ENCODE measurements around the gene ATP6V0A4. TPM values are rescaled to one million over a fixed set of nuclear protein-coding genes. Genes with fewer than 3 reads are reported as not detected.

ATP6V0A4 gene
- polyA plus RNA-seq, 1 of the 3 experiments (the other 2 are of a cell fraction), result not detected

DNA sequence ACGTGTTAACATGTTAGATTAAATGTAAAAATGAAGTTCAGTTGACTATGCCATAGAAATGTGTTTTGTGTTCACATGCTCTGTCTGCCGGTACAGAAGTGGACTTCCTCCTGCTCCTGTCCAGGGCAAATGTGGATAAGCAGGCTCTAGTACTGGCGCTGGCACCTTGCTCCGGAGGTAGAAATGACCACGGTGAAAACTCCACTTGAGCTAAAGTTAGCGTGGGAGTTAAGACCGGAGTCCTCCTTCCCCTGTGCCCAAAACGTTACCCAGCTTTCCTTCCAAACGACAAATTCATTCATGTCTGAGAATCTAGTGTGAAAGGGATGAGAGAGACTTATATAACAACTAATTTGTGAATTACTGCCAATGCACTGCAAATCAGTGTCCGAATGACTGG, 35.0 kb upstream of the ATP6V0A4 start:
- whole genome bisulfite sequencing (ENCODE audit: low lambda C conversion rate), result 88% methylated on average over 10 of the region's 10 CpGs
- Histone ChIP-seq H2AFZ (ENCODE audit: low read depth) (no peak overlapping the region), H3K9me2 (no peaks in the 10 kb centered on the region), H3K4me2 (no peak overlapping the region), H4K20me1 (ENCODE audit: insufficient read depth) (no peaks in the 10 kb centered on the region), H3K36me3 (replicated peaks in 1 of 2; ENCODE audit: control insufficient read depth in 1 of 2, insufficient read depth in 2 of 2, low read length in 1 of 2) (peaks cover 11 to 37% of the 10 kb centered on the region in 2 experiments), H3K27ac (ENCODE audit: low read depth in 2 of 2, low read length in 1 of 2) (no peak overlapping the region), H3K27me3 (ENCODE audit: insufficient read depth) (no peaks in the 10 kb centered on the region), H3K9me3 (no peaks in the 10 kb centered on the region), H3K4me1 (ENCODE audit: control insufficient read depth in 1 of 2, insufficient read depth in 2 of 2, low read depth in 1 of 2, low read length in 1 of 2) (no peaks in the 10 kb centered on the region; a peak in 1 of 4 replicates), H3K79me2 (ENCODE audit: insufficient read depth) (no peaks in the 10 kb centered on the region), H3K4me3 (ENCODE audit: low read depth in 2 of 2, low read length in 1 of 2) (no peak overlapping the region), H3K9ac (no peak overlapping the region), H3F3A (replicated peaks; ENCODE audit: insufficient read depth) (no peaks in the 10 kb centered on the region)
- ChIA-PET POLR2A (no interaction called here), CTCF (interaction anchor here (0.8 to 1.6 kb wide), 2 partner anchors 10 to 202 kb away, joined by 3 to 5 read pairs; no protein-coding TSS in a partner anchor)
- no peak for DNase-seq
- TF ChIP-seq, protein P1, sequence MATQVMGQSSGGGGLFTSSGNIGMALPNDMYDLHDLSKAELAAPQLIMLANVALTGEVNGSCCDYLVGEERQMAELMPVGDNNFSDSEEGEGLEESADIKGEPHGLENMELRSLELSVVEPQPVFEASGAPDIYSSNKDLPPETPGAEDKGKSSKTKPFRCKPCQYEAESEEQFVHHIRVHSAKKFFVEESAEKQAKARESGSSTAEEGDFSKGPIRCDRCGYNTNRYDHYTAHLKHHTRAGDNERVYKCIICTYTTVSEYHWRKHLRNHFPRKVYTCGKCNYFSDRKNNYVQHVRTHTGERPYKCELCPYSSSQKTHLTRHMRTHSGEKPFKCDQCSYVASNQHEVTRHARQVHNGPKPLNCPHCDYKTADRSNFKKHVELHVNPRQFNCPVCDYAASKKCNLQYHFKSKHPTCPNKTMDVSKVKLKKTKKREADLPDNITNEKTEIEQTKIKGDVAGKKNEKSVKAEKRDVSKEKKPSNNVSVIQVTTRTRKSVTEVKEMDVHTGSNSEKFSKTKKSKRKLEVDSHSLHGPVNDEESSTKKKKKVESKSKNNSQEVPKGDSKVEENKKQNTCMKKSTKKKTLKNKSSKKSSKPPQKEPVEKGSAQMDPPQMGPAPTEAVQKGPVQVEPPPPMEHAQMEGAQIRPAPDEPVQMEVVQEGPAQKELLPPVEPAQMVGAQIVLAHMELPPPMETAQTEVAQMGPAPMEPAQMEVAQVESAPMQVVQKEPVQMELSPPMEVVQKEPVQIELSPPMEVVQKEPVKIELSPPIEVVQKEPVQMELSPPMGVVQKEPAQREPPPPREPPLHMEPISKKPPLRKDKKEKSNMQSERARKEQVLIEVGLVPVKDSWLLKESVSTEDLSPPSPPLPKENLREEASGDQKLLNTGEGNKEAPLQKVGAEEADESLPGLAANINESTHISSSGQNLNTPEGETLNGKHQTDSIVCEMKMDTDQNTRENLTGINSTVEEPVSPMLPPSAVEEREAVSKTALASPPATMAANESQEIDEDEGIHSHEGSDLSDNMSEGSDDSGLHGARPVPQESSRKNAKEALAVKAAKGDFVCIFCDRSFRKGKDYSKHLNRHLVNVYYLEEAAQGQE (IDR thresholded peaks at IDR 0.05; ENCODE audit: low read depth, low read length), result no peak
- TF ChIP-seq RAD21 (IDR thresholded peaks at IDR 0.05; ENCODE audit: low read length), result no peak
- TF ChIP-seq, protein P2, sequence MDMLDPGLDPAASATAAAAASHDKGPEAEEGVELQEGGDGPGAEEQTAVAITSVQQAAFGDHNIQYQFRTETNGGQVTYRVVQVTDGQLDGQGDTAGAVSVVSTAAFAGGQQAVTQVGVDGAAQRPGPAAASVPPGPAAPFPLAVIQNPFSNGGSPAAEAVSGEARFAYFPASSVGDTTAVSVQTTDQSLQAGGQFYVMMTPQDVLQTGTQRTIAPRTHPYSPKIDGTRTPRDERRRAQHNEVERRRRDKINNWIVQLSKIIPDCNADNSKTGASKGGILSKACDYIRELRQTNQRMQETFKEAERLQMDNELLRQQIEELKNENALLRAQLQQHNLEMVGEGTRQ (IDR thresholded peaks at IDR 0.05; ENCODE audit: borderline replicate concordance, low read depth, low read length), result no peak
- TF ChIP-seq FOSL2 (IDR thresholded peaks at IDR 0.05; ENCODE audit: borderline replicate concordance, low read depth), result no peak
- TF ChIP-seq CHD2 (IDR thresholded peaks at IDR 0.05; ENCODE audit: low read length, partially characterized antibody), result no peak
- TF ChIP-seq RFX5 (IDR thresholded peaks at IDR 0.05; ENCODE audit: low read length), result no peak
- no peak for TF ChIP-seq TAF1 (IDR thresholded peaks at IDR 0.05; ENCODE audit: borderline replicate concordance, low read depth, low read length)
- TF ChIP-seq, protein P3, sequence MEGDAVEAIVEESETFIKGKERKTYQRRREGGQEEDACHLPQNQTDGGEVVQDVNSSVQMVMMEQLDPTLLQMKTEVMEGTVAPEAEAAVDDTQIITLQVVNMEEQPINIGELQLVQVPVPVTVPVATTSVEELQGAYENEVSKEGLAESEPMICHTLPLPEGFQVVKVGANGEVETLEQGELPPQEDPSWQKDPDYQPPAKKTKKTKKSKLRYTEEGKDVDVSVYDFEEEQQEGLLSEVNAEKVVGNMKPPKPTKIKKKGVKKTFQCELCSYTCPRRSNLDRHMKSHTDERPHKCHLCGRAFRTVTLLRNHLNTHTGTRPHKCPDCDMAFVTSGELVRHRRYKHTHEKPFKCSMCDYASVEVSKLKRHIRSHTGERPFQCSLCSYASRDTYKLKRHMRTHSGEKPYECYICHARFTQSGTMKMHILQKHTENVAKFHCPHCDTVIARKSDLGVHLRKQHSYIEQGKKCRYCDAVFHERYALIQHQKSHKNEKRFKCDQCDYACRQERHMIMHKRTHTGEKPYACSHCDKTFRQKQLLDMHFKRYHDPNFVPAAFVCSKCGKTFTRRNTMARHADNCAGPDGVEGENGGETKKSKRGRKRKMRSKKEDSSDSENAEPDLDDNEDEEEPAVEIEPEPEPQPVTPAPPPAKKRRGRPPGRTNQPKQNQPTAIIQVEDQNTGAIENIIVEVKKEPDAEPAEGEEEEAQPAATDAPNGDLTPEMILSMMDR (IDR thresholded peaks at IDR 0.05), result no peak
- no peak for TF ChIP-seq YY1 (IDR thresholded peaks at IDR 0.05; ENCODE audit: low read depth)
- no peak for TF ChIP-seq SMC3 (IDR thresholded peaks at IDR 0.05; ENCODE audit: low read depth, low read length)
- TF ChIP-seq, protein P4, sequence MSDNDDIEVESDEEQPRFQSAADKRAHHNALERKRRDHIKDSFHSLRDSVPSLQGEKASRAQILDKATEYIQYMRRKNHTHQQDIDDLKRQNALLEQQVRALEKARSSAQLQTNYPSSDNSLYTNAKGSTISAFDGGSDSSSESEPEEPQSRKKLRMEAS (IDR thresholded peaks at IDR 0.05; ENCODE audit: low read depth), result no peak
- no peak for TF ChIP-seq TCF12 (IDR thresholded peaks at IDR 0.05)
- TF ChIP-seq GATA2 (CRISPR knock-in tag; IDR thresholded peaks at IDR 0.05), result no peak
- TF ChIP-seq MEF2A (IDR thresholded peaks at IDR 0.05; ENCODE audit: borderline replicate concordance, low read depth), result no peak
- no peak for TF ChIP-seq GABPA (IDR thresholded peaks at IDR 0.05; ENCODE audit: low read depth)
- TF ChIP-seq RCOR1 (IDR thresholded peaks at IDR 0.05; ENCODE audit: low read length), result no peak
- TF ChIP-seq ELF1 (IDR thresholded peaks at IDR 0.05), result no peak
